SJSA1 (cell line): ENCODE data around the gene TPK1. TPM values are rescaled to one million over a fixed set of nuclear protein-coding genes. Genes with fewer than 3 reads are reported as not detected.
A peak's percentile ranks its signal among the peaks of the same experiment; 100 is the strongest.

Experiments used
- DNase-seq, 2 experiments: peaks; one replicate each; pipeline ENCODE4 v3.0.0-alpha.2; 2015 to 2020; ENCODE audit warnings: low spot score in 2 of 2, low read depth in 1 of 2
- H3K27ac ChIP-seq: fragments of 250-450 bp; sonication (Bioruptor Pico); 2 replicates; pipeline ENCODE4 v1.5.1; 2020; ENCODE audit warnings: mild to moderate bottlenecking, moderate library complexity
- H3K27me3 ChIP-seq: fragments of 250-450 bp; sonication (Bioruptor Pico); replicated peaks from 2 replicates; pipeline ENCODE4 v1.5.1; 2020; ENCODE audit warnings: mild to moderate bottlenecking, moderate library complexity
- H3K36me3 ChIP-seq: fragments of 250-450 bp; sonication (Bioruptor Pico); 2 replicates; pipeline ENCODE4 v1.5.1; 2020; ENCODE audit warnings: mild to moderate bottlenecking
- H3K4me1 ChIP-seq: fragments of 250-450 bp; sonication (Bioruptor Pico); replicated peaks from 2 replicates; pipeline ENCODE4 v1.6.1; 2021; ENCODE audit warnings: mild to moderate bottlenecking
- H3K4me3 ChIP-seq: fragments of 250-450 bp; sonication (Bioruptor Pico); 2 replicates; pipeline ENCODE4 v1.5.1; 2020; ENCODE audit warnings: mild to moderate bottlenecking
- H3K9me3 ChIP-seq: fragments of 250-450 bp; sonication (Bioruptor Pico); replicated peaks from 2 replicates; pipeline ENCODE4 v1.5.1; 2020; ENCODE audit warnings: mild to moderate bottlenecking
- total RNA-seq: library from RNA; depleted of rRNA; stranded (reverse); fragments of >200 nt; shearing (Covaris generic); gene quantifications from 2 replicates; pipeline ENCODE4 v1.2.3, GENCODE V29; 2014

Gene TPK1
- total RNA-seq, 1 experiment from 2014 or later: 4.4 TPM

GRCh38 chr7:144842377-144842851 is 6.6 kb upstream of the TPK1 start:
- Histone ChIP-seq H3K4me1 (no peaks in the 10 kb centered on the region), H3K27me3 (no peaks in the 10 kb centered on the region), H3K36me3 (no peaks in the 10 kb centered on the region), H3K4me3 (no peak overlapping the region), H3K9me3 (no peaks in the 10 kb centered on the region), H3K27ac (no peak overlapping the region)
- no peak for DNase-seq

GRCh38 chr7:144836545-144836842 is 641 bp upstream of the TPK1 start:
- Histone ChIP-seq H3K9me3 (no peaks in the 10 kb centered on the region), H3K4me1 (peaks cover 6% of the 10 kb centered on the region), H3K36me3 (no peaks in the 10 kb centered on the region), H3K27me3 (no peaks in the 10 kb centered on the region), H3K27ac (peak overlapping the region; percentile 73), H3K4me3 (peak overlapping the region; percentile 71)
- DNase-seq: no peak

- H3K4me3 ChIP-seq: peak overlapping the region; percentile 71
- H3K9me3 ChIP-seq: no peaks in the 10 kb centered on the region
- no peaks in the 10 kb centered on the region for H3K36me3 ChIP-seq
- no peaks in the 10 kb centered on the region for H3K27me3 ChIP-seq
- H3K4me1 ChIP-seq: peaks cover 13% of the 10 kb centered on the region
- peak in 1 of 2 experiments; percentile 79 for DNase-seq
- peak overlapping the region; percentile 73 for H3K27ac ChIP-seq
Observed at GRCh38 chr7:144835155-144835611, 670 bp downstream of the TPK1 start.

- Histone ChIP-seq H3K27ac (no peak overlapping the region; the same call in 1 of the 2 replicates), H3K4me1 (peaks cover 13% of the 10 kb centered on the region)
- no peak for DNase-seq
Observed at GRCh38 chr7:144834641-144835144, 1.2 kb downstream of the TPK1 start.

GRCh38 chr7:144830811-144831210 is 5.0 kb downstream of the TPK1 start:
- H3K9me3 ChIP-seq: no peaks in the 10 kb centered on the region
- no peak for DNase-seq
- H3K36me3 ChIP-seq: no peaks in the 10 kb centered on the region
- H3K4me3 ChIP-seq: no peak overlapping the region
- peaks cover 17% of the 10 kb centered on the region for H3K4me1 ChIP-seq
- H3K27me3 ChIP-seq: no peaks in the 10 kb centered on the region
- H3K27ac ChIP-seq: no peak overlapping the region

More at GRCh38 chr7:144834641-144835144, 1.2 kb downstream of the TPK1 start:
- no peaks in the 10 kb centered on the region for H3K36me3 ChIP-seq
- no peaks in the 10 kb centered on the region for H3K9me3 ChIP-seq
- peak overlapping the region; percentile 71 for H3K4me3 ChIP-seq
- H3K27me3 ChIP-seq: no peaks in the 10 kb centered on the region

- H3K4me1 ChIP-seq: peaks cover 21% of the 10 kb centered on the region
- no peak overlapping the region for H3K27ac ChIP-seq
- no peaks in the 10 kb centered on the region for H3K9me3 ChIP-seq
- H3K4me3 ChIP-seq: no peak overlapping the region
- H3K27me3 ChIP-seq: no peaks in the 10 kb centered on the region
- peak in 1 of 2 experiments; percentile 5 for DNase-seq
- H3K36me3 ChIP-seq: no peaks in the 10 kb centered on the region
Observed at GRCh38 chr7:144830024-144830785, 5.6 kb downstream of the TPK1 start.

GRCh38 chr7:144827621-144828020 is 8.2 kb downstream of the TPK1 start:
- H3K27ac ChIP-seq: no peak overlapping the region
- peak in 1 of 2 experiments; percentile 11 for DNase-seq
- H3K4me1 ChIP-seq: peaks cover 32% of the 10 kb centered on the region
- H3K27me3 ChIP-seq: no peaks in the 10 kb centered on the region
- H3K36me3 ChIP-seq: no peaks in the 10 kb centered on the region
- H3K4me3 ChIP-seq: no peak overlapping the region
- H3K9me3 ChIP-seq: no peaks in the 10 kb centered on the region

- peaks cover 32% of the 10 kb centered on the region for H3K4me1 ChIP-seq
- H3K27ac ChIP-seq: no peak overlapping the region
- H3K4me3 ChIP-seq: no peak overlapping the region
- H3K27me3 ChIP-seq: no peaks in the 10 kb centered on the region
- peak in 1 of 2 experiments; percentile 18 for DNase-seq
- H3K9me3 ChIP-seq: no peaks in the 10 kb centered on the region
- no peaks in the 10 kb centered on the region for H3K36me3 ChIP-seq
Observed at GRCh38 chr7:144826208-144826607, 9.6 kb downstream of the TPK1 start.

GRCh38 chr7:144824360-144824759 is 11.5 kb downstream of the TPK1 start:
- Histone ChIP-seq H3K9me3 (no peaks in the 10 kb centered on the region), H3K4me3 (no peak overlapping the region), H3K27ac (peak overlapping the region; percentile 34), H3K4me1 (peaks cover 26% of the 10 kb centered on the region), H3K27me3 (no peaks in the 10 kb centered on the region), H3K36me3 (no peaks in the 10 kb centered on the region)
- peak in 1 of 2 experiments; percentile 64 for DNase-seq

- H3K9me3 ChIP-seq: no peaks in the 10 kb centered on the region
- DNase-seq: no peak
- no peak overlapping the region for H3K27ac ChIP-seq
- peaks cover 23% of the 10 kb centered on the region for H3K4me1 ChIP-seq
- H3K4me3 ChIP-seq: no peak overlapping the region
- no peaks in the 10 kb centered on the region for H3K36me3 ChIP-seq
- H3K27me3 ChIP-seq: no peaks in the 10 kb centered on the region
Observed at GRCh38 chr7:144822223-144822622, 13.6 kb downstream of the TPK1 start.

- Histone ChIP-seq H3K4me3 (no peak overlapping the region), H3K4me1 (peaks cover 18% of the 10 kb centered on the region), H3K36me3 (no peaks in the 10 kb centered on the region), H3K9me3 (no peaks in the 10 kb centered on the region), H3K27me3 (no peaks in the 10 kb centered on the region), H3K27ac (no peak overlapping the region)
- no peak for DNase-seq
Observed at GRCh38 chr7:144821067-144821466, 14.8 kb downstream of the TPK1 start.

- Histone ChIP-seq H3K4me3 (no peak overlapping the region), H3K36me3 (no peaks in the 10 kb centered on the region), H3K9me3 (no peaks in the 10 kb centered on the region), H3K4me1 (peaks cover 14% of the 10 kb centered on the region), H3K27ac (no peak overlapping the region), H3K27me3 (no peaks in the 10 kb centered on the region)
- DNase-seq: no peak
Observed at GRCh38 chr7:144820552-144820951, 15.3 kb downstream of the TPK1 start.

- no peaks in the 10 kb centered on the region for H3K27me3 ChIP-seq
- no peak overlapping the region for H3K27ac ChIP-seq
- H3K4me1 ChIP-seq: peaks cover 5% of the 10 kb centered on the region
- no peak for DNase-seq
- no peak overlapping the region for H3K4me3 ChIP-seq
- no peaks in the 10 kb centered on the region for H3K36me3 ChIP-seq
- no peaks in the 10 kb centered on the region for H3K9me3 ChIP-seq
Observed at GRCh38 chr7:144819566-144819965, 16.3 kb downstream of the TPK1 start.

GRCh38 chr7:144818511-144818910 is 17.3 kb downstream of the TPK1 start:
- DNase-seq: peak in 1 of 2 experiments; percentile 22

More at GRCh38 chr7:144818511-144818910, 17.3 kb downstream of the TPK1 start:
- Histone ChIP-seq H3K27me3 (no peaks in the 10 kb centered on the region), H3K27ac (no peak overlapping the region), H3K36me3 (no peaks in the 10 kb centered on the region), H3K9me3 (no peaks in the 10 kb centered on the region), H3K4me1 (no peaks in the 10 kb centered on the region; the same call in 1 of the 2 replicates), H3K4me3 (no peak overlapping the region)
